ENCODE measurements around the gene MAP7D3.

- TF ChIP-seq CTCF (IDR thresholded peaks at IDR 0.05 in 4 of 5, conservative IDR thresholded peaks at IDR 0.05 in 1 of 5): no peak
- no peak for TF ChIP-seq POLR2A (IDR thresholded peaks at IDR 0.05)
These were observed 57.4 kb downstream of the MAP7D3 start for GRCh38 chrX:136193771-136194170.

Data from gastrocnemius medialis (tissue), 4 donors.